Measurements from ENCODE around the gene FREM2. TPM values are rescaled to one million over a fixed set of nuclear protein-coding genes. Genes with fewer than 3 reads are reported as not detected.

FREM2 gene
- total RNA-seq, 1 donor from 2014 or later, result under 0.01 TPM

GRCh38 chr13:38685974-38686576 is 802 bp upstream of the FREM2 start:
- no peak for DNase-seq (ENCODE audit: low read depth, low spot score)

GRCh38 chr13:38687246-38688229 is 661 bp downstream of the FREM2 start:
- no peak for DNase-seq (ENCODE audit: low read depth, low spot score)

- DNase-seq (ENCODE audit: low read depth, low spot score), result no peak
These were observed 1.8 kb downstream of the FREM2 start for GRCh38 chr13:38688674-38689073.

GRCh38 chr13:38690231-38690630 is 3.4 kb downstream of the FREM2 start:
- DNase-seq (ENCODE audit: low read depth, low spot score), result no peak

GRCh38 chr13:38693168-38693567 is 6.3 kb downstream of the FREM2 start:
- no peak for DNase-seq (ENCODE audit: low read depth, low spot score)

GRCh38 chr13:38693641-38694040 is 6.8 kb downstream of the FREM2 start:
- DNase-seq (ENCODE audit: low read depth, low spot score), result no peak

GRCh38 chr13:38697197-38697596 is 10.3 kb downstream of the FREM2 start:
- no peak for DNase-seq (ENCODE audit: low read depth, low spot score)

- DNase-seq (ENCODE audit: low read depth, low spot score), result no peak
These were observed 10.9 kb downstream of the FREM2 start for GRCh38 chr13:38697628-38698333.

GRCh38 chr13:38700051-38700450 is 13.2 kb downstream of the FREM2 start:
- no peak for DNase-seq (ENCODE audit: low read depth, low spot score)

GRCh38 chr13:38702669-38703068 is 15.8 kb downstream of the FREM2 start:
- DNase-seq (ENCODE audit: low read depth, low spot score), result no peak

- no peak for DNase-seq (ENCODE audit: low read depth, low spot score)
These were observed 16.4 kb downstream of the FREM2 start for GRCh38 chr13:38703255-38703654.

GRCh38 chr13:38705365-38705764 is 18.5 kb downstream of the FREM2 start:
- DNase-seq (ENCODE audit: low read depth, low spot score), result no peak

GRCh38 chr13:38707460-38707859 is 20.6 kb downstream of the FREM2 start:
- DNase-seq (ENCODE audit: low read depth, low spot score), result no peak

GRCh38 chr13:38713046-38713445 is 26.2 kb downstream of the FREM2 start:
- no peak for DNase-seq (ENCODE audit: low read depth, low spot score)

- DNase-seq (ENCODE audit: low read depth, low spot score), result no peak
These were observed 31.5 kb downstream of the FREM2 start for GRCh38 chr13:38718374-38718773.

GRCh38 chr13:38730332-38730731 is 43.5 kb downstream of the FREM2 start:
- no peak for DNase-seq (ENCODE audit: low read depth, low spot score)

- DNase-seq (ENCODE audit: low read depth, low spot score), result no peak
These were observed 46.3 kb downstream of the FREM2 start for GRCh38 chr13:38733146-38733545.

- no peak for DNase-seq (ENCODE audit: low read depth, low spot score)
These were observed 49.0 kb downstream of the FREM2 start for GRCh38 chr13:38735665-38736440.

GRCh38 chr13:38743466-38743865 is 56.6 kb downstream of the FREM2 start:
- DNase-seq (ENCODE audit: low read depth, low spot score), result no peak

GRCh38 chr13:38752686-38753085 is 65.8 kb downstream of the FREM2 start:
- no peak for DNase-seq (ENCODE audit: low read depth, low spot score)

- DNase-seq (ENCODE audit: low read depth, low spot score), result no peak
These were observed 67.0 kb downstream of the FREM2 start for GRCh38 chr13:38753878-38754277.
